NCI-H2029 (cell line): Measurements from ENCODE around the gene GMPR.

Source experiments
- DNase-seq: peaks from one replicate; lab custom pipeline; 2025; lab: John Stamatoyannopoulos, UW

GMPR gene

DNA sequence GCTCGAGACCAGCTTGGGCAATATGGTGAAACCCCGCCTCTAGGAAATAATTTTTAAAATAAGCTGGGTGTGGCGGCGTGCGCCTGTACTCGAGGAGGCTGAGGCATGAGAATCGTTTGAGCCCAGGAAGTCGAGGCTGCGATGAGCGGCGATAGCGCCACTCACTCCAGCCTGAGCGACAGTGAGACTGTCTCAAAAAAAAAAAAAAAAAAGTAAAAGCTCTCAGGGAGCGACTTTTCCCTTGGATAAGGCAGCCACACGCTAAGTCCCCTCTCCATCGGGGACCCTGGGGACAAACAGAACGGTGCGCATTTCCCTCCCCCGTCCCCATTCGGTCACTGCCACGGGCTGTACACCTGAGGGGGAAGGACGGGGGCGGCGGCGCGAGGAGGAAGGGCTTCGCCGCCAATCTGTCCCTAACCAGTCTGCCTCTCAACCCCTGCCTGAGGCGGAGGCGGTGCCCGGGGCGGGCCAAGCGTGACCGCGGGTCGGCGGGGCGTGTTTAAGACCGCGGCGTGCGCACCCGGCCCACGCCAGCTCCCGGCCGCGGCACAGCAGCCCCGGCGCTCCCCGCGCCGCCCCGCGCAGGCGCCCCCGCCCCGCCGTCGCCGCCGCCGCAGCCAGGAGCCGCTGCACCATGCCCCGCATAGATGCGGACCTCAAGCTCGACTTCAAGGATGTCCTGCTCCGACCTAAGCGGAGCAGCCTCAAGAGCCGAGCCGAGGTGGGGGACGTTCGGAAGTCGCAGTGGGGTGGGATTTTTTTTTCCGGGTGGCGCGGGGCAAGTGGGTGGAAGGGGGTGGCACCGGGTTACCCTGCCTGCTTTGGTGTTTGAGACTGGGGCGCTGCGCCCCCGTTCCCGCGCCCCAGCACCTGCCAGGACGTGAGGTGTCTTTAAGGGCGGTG is at the start of gene GMPR:
Gene GMPR, plus strand, starts transcription at position 531 of the 906 bp plus-strand sequence. Its CDS starts 107 bp downstream, at position 638.
- peak; percentile 75 for DNase-seq

DNA sequence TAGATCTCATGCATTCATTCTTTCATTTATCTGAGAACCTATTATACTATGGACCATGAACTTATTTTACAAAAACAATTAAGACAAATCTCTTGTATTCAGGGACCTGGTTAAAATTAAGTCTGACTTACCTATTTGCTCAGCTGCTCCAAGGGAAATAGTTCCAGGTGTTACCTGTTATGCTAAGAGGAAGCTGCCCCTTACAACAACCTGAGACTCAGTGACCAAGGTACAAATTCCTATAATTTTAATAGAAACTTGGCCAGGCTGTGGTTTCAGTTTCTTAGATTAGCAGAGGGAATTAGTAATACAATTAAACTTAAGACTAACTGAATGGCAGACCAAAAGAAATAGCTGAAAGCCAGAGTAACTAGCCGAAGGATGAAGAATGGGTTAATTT is 48.2 kb upstream of the GMPR start:
- DNase-seq: no peak

GRCh38 chr6:16196260-16196983 is 42.0 kb upstream of the GMPR start:
- DNase-seq: no peak

DNA sequence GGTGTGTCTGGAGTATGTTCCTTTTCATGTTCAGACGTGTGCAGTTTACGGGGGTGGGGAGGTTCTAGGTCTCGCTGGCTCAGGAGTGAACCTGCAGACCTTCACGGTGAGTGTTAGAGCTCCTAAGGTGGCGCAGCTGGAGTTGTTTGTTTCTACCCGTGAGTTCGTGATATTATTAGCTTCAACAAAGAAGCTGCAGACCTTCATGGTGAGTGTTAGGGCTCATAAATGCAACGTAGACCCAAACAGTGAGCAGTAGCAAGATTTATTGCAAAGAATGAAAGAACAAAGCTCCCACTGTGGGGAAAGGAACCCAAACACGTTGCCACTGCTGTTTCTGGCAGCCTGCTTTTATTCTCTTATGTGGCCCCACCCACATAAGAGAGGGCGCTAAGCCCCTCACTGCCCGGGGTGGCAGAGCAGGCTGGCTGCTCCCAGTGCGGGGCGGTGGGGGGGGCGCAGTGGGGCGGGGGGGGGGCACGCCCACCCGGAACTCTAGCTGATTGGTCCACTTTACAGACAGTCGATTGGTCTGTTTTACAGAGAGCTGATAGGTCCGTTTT is 41.3 kb upstream of the GMPR start:
- no peak for DNase-seq

DNA sequence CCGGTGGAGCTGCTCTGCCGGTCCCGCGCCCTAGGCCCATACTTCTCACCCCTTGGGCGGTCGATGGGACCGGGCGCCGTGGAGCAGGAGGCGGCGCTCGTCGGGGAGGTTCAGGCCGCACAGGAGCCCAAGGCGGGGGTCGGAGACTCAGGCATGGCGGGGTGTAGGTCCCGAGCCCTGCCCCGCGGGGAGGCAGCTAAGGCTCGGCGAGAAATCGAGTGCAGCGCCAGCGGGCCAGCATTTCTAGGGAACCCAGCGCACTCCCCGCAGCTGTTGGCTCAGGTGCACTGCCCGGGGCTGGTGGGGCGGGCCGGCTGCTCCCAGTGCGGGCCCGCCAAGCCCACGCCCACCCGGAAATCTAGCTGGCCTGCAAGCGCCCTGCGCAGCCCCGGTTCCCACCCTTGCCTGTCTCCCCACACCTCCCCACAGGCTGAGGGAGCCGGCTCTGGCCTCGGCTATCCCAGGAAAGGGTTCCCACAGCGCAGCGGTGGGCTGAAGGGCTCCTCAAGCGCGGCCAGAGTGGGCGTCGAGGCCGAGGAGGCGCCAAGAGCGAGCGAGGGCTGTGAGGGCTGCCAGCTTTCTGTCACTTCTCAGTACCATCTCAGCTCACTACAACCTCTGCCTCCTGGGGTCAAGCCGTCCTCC is 40.2 kb upstream of the GMPR start:
- DNase-seq: no peak

- no peak for DNase-seq
Measured at GRCh38 chr6:16199804-16200203, 38.6 kb upstream of the GMPR start.

- no peak for DNase-seq
Measured at GRCh38 chr6:16200321-16200883, 38.0 kb upstream of the GMPR start.

DNA sequence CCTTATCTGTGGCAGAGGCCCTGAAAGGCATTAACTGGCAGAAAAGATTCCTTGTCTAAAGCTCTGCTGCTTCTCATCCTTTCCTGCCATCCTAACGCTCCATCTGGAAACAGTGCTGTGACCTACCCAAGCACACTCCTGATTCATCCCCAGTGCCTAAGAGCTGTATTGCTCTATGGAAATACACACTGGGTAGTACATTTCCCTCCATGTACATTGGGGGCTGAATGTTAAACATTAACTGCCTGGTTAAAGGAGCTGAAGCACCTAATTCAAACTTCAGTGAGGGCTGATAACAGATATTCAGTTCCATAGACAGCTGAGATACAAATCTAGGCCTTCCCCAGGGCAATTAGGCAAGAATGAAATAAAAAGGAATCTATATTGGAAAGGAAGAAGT is 36.7 kb upstream of the GMPR start:
- DNase-seq: no peak

- DNase-seq: no peak
Measured at GRCh38 chr6:16204653-16205376, 33.6 kb upstream of the GMPR start.

GRCh38 chr6:16205377-16206144 is 32.8 kb upstream of the GMPR start:
- DNase-seq: peak; percentile 16

DNA sequence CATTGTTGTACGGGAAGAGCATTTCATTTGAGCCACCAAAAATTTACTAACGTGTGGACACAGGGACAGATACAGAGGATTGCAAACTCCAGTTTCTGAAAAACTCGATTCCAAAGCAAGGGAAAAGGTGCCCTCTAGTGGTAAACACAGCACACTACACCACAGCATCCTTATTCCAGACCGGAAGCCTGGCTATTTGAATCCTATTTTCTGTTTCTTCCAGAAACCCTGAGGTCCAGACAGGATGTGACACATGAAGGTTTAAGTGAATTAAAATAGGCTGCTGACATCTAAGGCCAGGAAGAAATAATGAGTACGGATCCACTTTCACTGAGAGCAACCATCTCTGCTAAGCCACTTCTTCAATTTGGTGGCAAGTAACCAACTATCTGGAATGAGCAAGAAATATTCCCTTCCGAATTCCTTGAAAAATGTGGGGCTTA is 31.8 kb upstream of the GMPR start:
- DNase-seq: peak; percentile 68

- DNase-seq: no peak
Measured at GRCh38 chr6:16208989-16209388, 29.4 kb upstream of the GMPR start.

- no peak for DNase-seq
Measured at GRCh38 chr6:16209539-16209938, 28.8 kb upstream of the GMPR start.

DNA sequence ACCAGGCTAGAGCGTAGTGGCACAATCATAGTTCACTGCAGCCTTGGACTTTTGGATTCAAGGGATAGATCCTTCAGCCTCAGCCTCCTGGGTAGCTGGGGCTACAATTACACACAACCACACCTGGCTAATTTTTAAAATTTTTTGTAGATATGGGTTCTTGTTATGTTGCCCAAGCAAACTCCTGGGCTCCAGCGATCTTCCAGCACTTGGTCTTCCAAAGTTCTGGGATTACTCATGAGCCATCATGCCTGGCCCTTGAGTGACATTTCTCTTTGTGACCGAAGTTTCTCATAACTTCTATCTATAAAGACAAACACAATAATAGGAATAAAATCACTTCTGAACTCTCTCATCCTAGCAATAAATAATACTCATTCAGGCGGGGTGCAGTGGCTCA is 26.1 kb upstream of the GMPR start:
- no peak for DNase-seq

- DNase-seq: no peak
Measured at GRCh38 chr6:16216501-16217155, 21.8 kb upstream of the GMPR start.

GRCh38 chr6:16217156-16217721 is 21.1 kb upstream of the GMPR start:
- no peak for DNase-seq

- DNase-seq: no peak
Measured at GRCh38 chr6:16222826-16223225, 15.6 kb upstream of the GMPR start.

- DNase-seq: no peak
Measured at GRCh38 chr6:16223362-16223761, 15.0 kb upstream of the GMPR start.

GRCh38 chr6:16224409-16224808 is 14.0 kb upstream of the GMPR start:
- DNase-seq: no peak
